Ovary (tissue), 3 donors: Measurements from ENCODE around the gene ACVR1.

ENCODE experiments used
- POLR2A ChIP-seq: fragments of 450-650 bp; IDR thresholded peaks from one replicate; pipeline ENCODE4 v1.6.1; 2017; ENCODE audit warnings: antibody characterized with exemption, mild to moderate bottlenecking, moderate library complexity
- TF ChIP-seq, protein P1 (sequence below), 3 donors: fragments of 450-650 bp in 2 of 3; fragments of 200-600 bp in 1 of 3; IDR thresholded peaks; one replicate each; pipeline versions ENCODE4 v1.5.1 to v1.8.0; 2016 to 2022; ENCODE audit warnings: antibody characterized with exemption in 3 of 3, mild to moderate bottlenecking in 1 of 3
- donor health status: DM: no; HTN: no; CAD: no.

DNA sequence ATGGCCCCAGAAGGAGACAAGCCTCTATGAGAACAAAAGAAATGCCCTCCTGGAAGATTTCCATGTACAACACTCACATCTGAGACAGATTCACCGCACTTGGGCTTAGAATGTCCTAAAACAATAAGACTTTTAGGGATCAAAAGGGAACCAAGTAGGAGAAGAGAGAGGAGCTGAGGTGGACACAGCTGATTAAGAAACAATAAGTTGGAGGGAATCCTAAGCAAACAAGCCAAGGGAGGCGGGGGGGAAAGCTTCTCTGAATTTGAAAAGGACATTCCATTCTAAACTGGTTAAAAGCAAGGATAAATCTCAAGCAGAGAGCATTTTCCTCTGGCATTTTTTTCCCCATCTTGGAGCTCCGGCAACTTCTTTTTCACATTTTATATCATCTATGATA, 9.9 kb downstream of the ACVR1 start:
- TF ChIP-seq, protein P1, sequence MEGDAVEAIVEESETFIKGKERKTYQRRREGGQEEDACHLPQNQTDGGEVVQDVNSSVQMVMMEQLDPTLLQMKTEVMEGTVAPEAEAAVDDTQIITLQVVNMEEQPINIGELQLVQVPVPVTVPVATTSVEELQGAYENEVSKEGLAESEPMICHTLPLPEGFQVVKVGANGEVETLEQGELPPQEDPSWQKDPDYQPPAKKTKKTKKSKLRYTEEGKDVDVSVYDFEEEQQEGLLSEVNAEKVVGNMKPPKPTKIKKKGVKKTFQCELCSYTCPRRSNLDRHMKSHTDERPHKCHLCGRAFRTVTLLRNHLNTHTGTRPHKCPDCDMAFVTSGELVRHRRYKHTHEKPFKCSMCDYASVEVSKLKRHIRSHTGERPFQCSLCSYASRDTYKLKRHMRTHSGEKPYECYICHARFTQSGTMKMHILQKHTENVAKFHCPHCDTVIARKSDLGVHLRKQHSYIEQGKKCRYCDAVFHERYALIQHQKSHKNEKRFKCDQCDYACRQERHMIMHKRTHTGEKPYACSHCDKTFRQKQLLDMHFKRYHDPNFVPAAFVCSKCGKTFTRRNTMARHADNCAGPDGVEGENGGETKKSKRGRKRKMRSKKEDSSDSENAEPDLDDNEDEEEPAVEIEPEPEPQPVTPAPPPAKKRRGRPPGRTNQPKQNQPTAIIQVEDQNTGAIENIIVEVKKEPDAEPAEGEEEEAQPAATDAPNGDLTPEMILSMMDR (IDR thresholded peaks at IDR 0.05) = no peak
- no peak for TF ChIP-seq POLR2A
